Measurements from ENCODE around the gene COBL. TPM values are rescaled to one million over a fixed set of nuclear protein-coding genes. Genes with fewer than 3 reads are reported as not detected.

COBL gene
- total RNA-seq, 4 donors from 2014 or later, result 50.2 to 156 (median 65.1) TPM

DNA sequence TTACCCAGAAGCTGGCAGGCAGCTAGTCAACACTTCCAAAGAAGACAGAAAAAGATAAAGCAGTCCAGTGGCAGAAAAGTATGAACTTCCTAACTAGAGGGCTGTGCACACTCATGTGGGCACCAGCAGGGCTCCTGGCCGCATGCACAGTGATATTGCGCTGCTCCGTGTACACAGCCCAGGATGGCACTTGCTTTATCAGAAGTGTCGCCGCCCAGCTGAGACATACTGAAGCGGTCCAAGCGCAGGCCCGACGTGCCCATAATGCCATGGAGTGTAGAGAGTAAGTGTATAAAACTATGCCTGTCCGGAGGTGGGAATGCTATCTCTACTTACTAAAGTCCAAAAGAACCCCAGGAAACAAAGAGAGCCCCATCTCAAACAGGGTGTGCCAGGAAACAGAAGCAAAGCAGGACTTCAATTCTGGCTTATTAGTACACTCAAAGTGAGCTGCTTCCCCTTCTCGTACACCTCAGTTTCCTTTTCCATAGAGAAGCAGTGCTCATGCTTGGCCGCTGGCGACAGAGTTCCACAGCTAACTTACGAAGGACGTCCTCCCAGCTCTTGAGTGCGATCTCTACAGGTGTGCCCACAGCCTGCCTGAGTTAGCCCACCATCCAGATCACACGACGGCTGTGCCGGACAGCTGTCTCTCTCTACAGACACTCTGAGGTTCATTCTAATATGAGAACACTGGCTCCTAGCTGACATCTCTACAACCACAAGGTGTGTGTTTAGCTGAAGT lies 234.3 kb downstream of the COBL start:
- DNase-seq (ENCODE audit: low spot score in 2 of 2), result no peak
- WGBS, result 92% methylated on average over 19 of the region's 19 CpGs
- TF ChIP-seq CTCF (IDR thresholded peaks at IDR 0.05) (no peak), EP300 (IDR thresholded peaks at IDR 0.05) (no peak), POLR2A (IDR thresholded peaks at IDR 0.05) (no peak), POLR2AphosphoS5 (IDR thresholded peaks at IDR 0.05) (no peak)
- no peaks in the 10 kb centered on the region for H3K36me3 ChIP-seq
- no peak overlapping the region for H3K4me3 ChIP-seq
- no peaks in the 10 kb centered on the region for H3K9me3 ChIP-seq
- no peak overlapping the region for H3K27ac ChIP-seq
- no peaks in the 10 kb centered on the region for H3K27me3 ChIP-seq
- H3K4me1 ChIP-seq, result peaks cover 13% of the 10 kb centered on the region

DNA sequence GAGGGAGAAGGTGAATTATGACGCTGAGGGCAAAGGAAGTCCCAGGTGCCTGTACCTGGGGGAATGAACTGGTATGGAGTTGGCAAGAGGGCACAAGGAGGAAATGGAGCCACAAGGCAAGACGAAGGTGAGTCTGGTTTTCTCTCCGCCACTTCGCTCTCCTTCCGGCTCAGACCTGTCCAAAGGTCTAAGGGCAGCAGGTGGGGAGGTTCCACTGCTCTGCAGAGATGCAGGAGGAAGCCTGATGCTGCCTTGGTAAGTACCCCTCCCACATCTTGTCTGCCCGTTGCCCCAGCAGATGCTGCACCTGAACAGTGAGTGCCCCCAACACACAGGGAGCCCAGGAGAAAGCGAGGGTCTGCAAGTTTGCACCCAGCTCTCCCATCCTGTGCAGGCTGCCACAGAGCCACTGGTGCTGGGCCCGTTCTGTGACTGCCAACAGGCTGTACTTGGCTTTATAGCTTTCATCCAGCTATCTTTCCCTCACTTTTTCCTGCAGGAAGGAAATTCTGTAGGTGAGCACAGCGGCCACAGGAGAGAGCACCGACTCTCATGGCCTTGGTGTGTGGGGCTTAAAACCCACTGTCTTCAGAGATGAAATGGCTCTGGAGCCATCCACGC lies 235.2 kb downstream of the COBL start:
- no peaks in the 10 kb centered on the region for H3K9me3 ChIP-seq
- no peak overlapping the region for H3K4me3 ChIP-seq
- WGBS, result 82% methylated on average over 11 of the region's 11 CpGs
- H3K4me1 ChIP-seq, result peaks cover 13% of the 10 kb centered on the region
- TF ChIP-seq POLR2AphosphoS5 (IDR thresholded peaks at IDR 0.05) (no peak), EP300 (IDR thresholded peaks at IDR 0.05) (no peak), CTCF (IDR thresholded peaks at IDR 0.05) (no peak), POLR2A (IDR thresholded peaks at IDR 0.05) (no peak)
- H3K36me3 ChIP-seq, result no peaks in the 10 kb centered on the region
- H3K27ac ChIP-seq, result no peak overlapping the region
- DNase-seq (ENCODE audit: low spot score in 2 of 2), result no peak
- no peaks in the 10 kb centered on the region for H3K27me3 ChIP-seq

DNA sequence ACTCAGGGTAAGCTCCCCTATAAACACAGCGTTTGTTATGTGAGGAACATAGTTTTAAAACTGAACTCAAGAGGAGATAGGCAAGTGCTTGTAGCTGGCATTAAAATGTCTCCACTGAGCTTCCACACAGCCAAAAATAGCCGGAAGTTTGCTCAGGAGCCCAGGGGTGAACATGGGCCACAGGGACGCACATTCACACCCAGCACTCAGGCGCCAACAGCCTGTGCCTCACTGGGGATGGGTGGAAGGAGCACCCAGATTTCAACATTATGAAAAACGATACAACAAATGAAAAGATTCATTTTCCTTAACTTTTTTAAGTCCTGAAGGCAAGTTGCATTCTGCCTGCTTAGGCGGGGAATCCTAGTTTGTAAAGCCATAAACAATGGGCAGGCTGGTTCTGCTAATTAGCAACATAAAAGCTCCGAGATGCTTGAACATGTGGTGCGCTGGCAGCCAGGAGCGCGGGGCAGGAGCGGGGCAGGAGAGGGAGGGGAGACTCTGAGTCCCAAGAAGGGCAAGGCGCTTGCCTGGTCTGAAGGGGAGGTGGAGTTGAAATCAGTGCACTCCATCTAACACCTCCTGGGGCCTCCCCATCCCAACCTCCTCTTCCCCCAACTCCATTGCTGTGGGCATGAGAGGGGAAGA lies 235.9 kb downstream of the COBL start:
- TF ChIP-seq POLR2AphosphoS5 (IDR thresholded peaks at IDR 0.05) (no peak), EP300 (IDR thresholded peaks at IDR 0.05) (no peak), CTCF (IDR thresholded peaks at IDR 0.05) (no peak), POLR2A (IDR thresholded peaks at IDR 0.05) (no peak)
- DNase-seq (ENCODE audit: low spot score in 2 of 2), result no peak
- 39% methylated on average over 12 of the region's 12 CpGs for WGBS
- H3K27me3 ChIP-seq, result no peaks in the 10 kb centered on the region
- H3K4me3 ChIP-seq, result no peak overlapping the region
- H3K9me3 ChIP-seq, result no peaks in the 10 kb centered on the region
- peaks cover 13% of the 10 kb centered on the region for H3K4me1 ChIP-seq
- H3K27ac ChIP-seq, result no peak overlapping the region
- H3K36me3 ChIP-seq, result no peaks in the 10 kb centered on the region

DNA sequence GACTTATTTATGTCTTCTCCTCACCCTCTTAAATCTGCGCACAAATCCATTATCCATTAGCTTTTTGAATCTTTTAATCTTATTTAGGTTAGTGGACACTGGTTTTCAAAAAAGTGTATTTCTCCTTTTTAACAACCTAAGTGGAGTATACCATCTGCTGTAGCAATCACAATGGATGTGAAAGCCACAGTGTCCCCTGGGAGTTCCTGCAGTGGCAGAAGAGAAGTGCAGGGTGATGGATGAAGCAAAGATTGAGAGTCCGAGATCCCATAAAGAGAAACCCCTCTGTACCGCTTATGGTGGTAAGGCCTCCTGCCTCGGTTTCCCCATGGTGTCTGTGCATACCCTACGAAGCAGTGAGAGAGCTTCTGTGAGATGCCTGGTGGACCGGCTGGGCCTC lies 236.4 kb downstream of the COBL start:
- peaks cover 13% of the 10 kb centered on the region for H3K4me1 ChIP-seq
- TF ChIP-seq EP300 (IDR thresholded peaks at IDR 0.05) (no peak), POLR2AphosphoS5 (IDR thresholded peaks at IDR 0.05) (no peak), CTCF (IDR thresholded peaks at IDR 0.05) (no peak), POLR2A (IDR thresholded peaks at IDR 0.05) (no peak)
- no peaks in the 10 kb centered on the region for H3K36me3 ChIP-seq
- no peak for DNase-seq (ENCODE audit: low spot score in 2 of 2)
- H3K27me3 ChIP-seq, result no peaks in the 10 kb centered on the region
- no peaks in the 10 kb centered on the region for H3K9me3 ChIP-seq
- no peak overlapping the region for H3K27ac ChIP-seq
- no peak overlapping the region for H3K4me3 ChIP-seq
- 96% methylated on average over 6 of the region's 6 CpGs for WGBS

GRCh38 chr7:51079494-51079893 lies 237.1 kb downstream of the COBL start:
- Histone ChIP-seq H3K27ac (no peak overlapping the region), H3K27me3 (no peaks in the 10 kb centered on the region), H3K4me1 (peaks cover 13% of the 10 kb centered on the region), H3K36me3 (no peaks in the 10 kb centered on the region), H3K9me3 (no peaks in the 10 kb centered on the region), H3K4me3 (no peak overlapping the region)
- 53% methylated on average over 4 of the region's 4 CpGs for WGBS
- DNase-seq (ENCODE audit: low spot score in 2 of 2), result no peak
- TF ChIP-seq CTCF (IDR thresholded peaks at IDR 0.05) (no peak), POLR2AphosphoS5 (IDR thresholded peaks at IDR 0.05) (no peak)

Data from suprapubic skin (tissue), 4 donors.